GM18858 (cell line): ENCODE data around the gene CXCL8.
"Not testable (repeated sequence)": the region's sequence is repeated elsewhere in the genome, so short reads cannot be mapped to it uniquely, and the experiment has no call there.

Experiments
- ATAC-seq: cut with Tn5 transposase; IDR thresholded peaks from one replicate; pipeline ENCODE4 v1.9.1; 2021; ENCODE audit not compliant: unreplicated experiment

The CXCL8 gene

DNA sequence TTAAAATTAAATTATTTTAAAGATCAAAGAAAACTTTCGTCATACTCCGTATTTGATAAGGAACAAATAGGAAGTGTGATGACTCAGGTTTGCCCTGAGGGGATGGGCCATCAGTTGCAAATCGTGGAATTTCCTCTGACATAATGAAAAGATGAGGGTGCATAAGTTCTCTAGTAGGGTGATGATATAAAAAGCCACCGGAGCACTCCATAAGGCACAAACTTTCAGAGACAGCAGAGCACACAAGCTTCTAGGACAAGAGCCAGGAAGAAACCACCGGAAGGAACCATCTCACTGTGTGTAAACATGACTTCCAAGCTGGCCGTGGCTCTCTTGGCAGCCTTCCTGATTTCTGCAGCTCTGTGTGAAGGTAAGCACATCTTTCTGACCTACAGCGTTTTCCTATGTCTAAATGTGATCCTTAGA is at the start of gene CXCL8:
CXCL8 (plus strand) TSS at position 217 of the 426 bp plus-strand sequence; CDS start at position 307, 90 bp downstream.
- ATAC-seq = no peak

DNA sequence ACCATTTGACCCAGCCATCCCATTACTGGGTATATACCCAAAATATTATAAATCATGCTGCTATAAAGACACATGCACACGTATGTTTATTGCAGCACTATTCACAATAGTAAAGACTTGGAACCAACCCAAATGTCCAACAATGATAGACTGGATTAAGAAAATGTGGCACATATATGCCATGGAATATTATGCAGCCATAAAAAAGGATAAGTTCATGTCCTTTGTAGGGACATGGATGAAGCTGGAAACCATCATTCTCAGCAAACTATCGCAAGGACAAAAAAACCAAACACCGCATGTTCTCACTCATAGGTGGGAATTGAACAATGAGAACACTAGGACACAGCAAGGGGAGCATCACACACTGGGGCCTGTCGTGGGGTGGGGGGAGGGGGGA is 49.2 kb upstream of the CXCL8 start:
- not testable (repeated sequence) for ATAC-seq

DNA sequence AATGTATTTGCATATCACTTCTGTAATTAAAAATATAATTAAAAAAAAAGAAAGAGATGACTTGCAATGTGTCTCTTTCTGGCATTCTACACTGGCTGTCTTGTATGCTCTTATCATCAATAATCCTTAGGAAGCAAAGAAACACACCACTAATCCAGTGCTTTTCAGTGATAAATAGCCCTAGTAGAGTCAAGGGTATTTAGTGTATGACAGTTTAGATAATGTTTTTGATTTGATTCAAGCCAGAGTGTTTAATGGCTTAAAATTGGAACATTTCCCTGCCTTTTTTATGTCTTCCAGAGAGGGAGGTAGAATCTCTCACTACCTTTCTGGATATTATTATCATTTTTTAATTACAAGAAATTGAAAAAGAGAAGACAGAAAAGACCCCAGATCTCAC is 48.6 kb upstream of the CXCL8 start:
- no peak for ATAC-seq

DNA sequence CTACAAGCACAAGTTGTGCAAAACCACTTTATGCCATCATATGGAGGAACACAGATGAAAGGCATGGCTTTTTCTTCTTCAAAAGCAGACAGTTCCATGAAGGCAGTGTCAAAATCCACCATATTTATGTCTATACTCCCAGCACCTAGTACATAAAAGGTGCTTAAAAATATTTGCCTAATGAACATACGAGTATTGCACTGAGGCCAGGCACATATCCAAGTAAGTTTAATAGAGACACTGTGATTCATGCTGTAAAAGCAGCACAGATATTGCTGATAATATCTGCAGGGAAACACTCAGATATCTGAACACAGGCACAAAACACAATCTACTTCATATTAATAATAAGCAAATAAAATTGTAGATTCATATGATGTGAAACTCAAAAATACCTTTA is 48.1 kb upstream of the CXCL8 start:
- no peak for ATAC-seq

DNA sequence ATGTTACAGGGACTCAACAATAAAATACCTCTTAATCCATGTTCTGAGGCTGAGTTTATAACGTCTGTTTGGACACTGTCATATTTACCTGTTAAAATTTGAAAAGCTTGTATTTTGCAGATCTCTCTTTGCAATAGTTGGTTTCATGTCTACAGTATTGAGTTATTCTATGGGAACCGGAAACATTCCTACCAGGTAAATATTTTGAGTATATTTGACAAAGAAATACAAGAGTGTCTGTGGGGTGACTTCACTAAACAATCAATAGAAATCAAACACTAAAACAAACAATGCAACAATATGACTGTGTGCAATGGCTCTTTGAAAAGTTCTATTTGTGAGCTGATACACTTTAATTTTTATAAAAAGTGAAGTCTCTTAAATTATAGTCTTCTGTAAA is 47.7 kb upstream of the CXCL8 start:
- no peak for ATAC-seq

DNA sequence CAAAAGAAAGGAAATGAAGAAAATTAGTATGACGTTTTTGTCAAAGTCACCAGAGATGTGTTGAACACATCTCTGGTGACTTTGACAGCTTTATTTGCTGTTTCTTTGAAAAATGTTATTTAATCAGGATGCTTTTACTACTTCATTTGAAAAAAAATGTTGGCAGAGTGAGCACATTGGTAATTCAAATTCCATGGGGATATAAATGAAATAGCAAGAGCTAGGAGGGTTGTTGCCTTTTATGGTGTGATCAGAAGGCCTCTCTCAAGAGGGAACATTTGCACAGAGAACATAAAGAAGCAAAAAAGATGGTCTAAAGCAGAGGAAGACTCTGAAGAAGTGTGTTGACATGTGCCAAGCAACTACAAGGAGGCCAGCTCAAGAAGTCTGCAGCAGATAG is 46.6 kb upstream of the CXCL8 start:
- ATAC-seq = no peak

DNA sequence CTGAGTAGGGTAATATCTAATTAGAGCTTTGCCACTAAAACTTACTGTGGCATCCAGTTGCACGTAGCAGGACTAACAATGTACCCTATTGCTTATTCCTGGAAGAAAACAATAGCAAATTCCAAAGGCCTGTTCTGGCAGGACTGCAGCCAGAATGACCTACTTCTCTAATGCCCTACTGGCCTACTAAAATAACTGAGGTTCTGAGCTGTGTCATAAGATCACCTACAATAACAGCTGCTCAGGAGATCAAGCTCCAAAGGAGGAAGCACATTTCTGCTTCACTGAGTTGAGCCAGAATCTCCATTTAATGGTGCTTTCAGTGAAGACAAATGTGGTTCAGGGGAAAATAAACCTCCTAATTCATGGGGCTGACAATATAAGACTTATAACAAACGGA is 42.2 kb upstream of the CXCL8 start:
- no peak for ATAC-seq

DNA sequence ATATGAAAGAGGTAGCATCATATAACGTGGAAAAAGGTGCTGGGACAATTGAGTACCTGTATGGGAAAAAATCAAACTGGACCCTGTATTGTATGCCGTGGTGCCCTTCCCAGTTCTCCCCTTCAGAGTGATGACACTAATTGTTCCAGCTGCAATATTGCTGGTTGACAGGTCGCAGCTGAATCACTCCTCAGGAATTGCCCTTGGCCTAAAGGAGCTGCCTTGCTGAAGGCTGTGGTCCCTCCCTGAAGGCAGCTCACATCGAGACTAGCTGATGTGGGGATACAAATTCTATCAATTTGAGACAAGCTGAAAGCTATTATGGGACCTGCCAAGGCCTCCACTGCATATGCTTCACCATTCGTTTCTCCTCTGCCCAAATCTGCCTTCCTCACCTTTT is 39.3 kb upstream of the CXCL8 start:
- ATAC-seq = no peak

DNA sequence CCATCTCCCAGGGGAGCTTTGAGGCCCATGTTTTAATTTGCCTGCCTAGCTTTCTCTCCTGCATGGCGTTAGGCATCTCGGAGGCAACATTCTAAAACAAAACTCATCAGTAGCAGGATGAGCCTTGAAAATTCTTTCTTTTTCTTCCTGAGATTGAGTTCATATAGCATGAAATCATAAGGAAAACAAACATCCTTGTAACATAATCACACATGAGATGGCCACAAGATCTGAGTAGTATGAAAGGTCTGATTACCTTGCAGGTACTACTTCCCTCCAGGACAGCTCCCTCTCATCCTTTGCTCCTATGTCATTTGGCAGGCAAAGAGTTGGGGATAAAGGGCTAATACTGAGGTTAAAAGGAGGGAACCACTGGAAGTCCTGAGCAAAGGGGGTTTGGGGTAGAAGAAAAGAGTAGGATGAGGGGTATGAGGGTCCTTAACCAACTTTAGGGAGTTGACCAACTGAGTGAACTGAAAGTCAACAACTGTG is 37.5 kb upstream of the CXCL8 start:
- no peak for ATAC-seq

DNA sequence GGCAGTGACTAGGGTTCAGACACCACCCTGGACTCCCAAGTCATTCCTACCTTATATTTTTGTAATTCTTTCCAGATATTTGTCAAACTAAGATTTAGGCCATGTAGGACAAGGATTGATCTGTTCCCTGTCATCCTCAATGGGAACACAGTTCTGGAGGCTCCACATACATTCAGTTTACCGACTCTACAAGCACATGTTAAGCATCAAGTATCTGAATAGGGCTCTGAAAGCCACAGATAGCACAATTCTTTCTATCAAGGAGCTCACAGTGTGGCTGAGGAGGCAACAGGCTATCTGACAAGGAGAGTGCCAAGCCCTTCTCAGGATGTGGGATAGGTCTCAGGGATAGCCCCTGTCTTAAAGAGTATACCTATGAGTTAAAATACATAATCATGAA is 37.0 kb upstream of the CXCL8 start:
- ATAC-seq = no peak

DNA sequence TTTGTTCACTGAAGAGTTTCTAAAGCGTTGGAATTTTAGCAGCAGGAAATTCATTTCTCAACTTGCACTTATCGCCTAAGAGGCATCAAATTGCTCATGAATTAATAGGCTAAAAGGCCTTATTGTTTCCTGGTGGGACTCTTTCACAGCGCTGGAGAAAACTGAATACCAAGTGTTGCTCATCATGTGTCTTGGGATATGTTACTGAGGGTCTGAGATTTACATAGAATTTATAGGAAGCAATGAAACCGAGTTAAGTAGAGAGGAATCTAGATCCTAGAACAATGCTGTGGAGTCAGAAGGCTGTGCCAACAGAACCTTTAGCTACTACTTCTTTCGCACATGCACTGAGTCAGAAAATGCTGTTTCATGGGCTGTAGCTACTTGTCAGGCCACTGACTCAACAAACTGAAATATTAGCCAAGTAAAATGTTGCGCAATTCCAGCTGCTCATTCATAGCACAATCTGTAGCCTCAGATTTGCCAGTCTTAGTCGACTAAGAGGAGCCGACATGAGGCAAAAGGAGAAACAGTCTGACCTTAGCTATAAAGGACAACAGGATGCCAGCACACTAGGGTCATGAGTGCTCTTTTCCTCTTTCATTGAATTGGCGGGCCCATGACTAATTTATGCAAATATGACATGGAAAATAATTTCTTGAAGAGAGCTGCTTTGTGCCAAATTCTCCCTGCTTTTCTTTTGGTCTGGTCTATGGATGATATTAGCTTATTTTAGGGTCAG is 35.9 kb upstream of the CXCL8 start:
- no peak for ATAC-seq

DNA sequence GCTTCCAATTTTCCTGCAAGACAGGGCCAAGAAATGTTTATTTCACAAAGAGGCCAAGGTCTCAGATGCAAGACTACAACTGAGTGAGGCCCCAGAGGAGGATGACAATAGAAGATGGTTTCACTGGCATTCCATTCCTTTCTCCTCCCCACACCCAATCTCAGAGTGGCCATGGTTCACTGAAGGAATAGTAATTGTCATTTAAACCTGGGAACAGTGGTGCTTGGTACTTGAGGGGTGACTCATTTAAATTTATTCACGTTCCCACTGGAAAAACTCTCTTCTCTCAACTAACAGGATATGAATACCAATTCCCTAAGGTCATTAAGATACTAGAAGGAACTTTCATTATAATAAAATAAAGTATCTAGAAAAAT is 35.3 kb upstream of the CXCL8 start:
- ATAC-seq = no peak

DNA sequence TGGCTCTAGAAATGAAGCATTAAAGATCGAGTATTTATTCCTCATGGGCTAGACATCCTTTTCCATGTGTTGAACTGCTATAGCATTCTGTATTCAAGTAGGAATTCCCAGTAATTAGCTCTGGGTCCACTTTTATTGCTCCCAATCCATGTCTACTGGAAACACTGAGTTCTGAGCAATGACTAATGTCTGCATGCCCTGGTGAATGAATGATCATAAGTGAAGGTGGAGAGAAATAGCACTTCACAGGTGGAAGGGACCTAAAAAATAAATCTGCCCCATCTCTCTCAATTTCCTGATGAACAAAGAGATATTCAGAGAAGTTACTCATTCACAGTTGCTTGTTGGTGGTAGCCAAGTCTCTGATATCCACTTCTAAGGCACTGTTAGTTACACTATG is 34.6 kb upstream of the CXCL8 start:
- ATAC-seq = no peak

DNA sequence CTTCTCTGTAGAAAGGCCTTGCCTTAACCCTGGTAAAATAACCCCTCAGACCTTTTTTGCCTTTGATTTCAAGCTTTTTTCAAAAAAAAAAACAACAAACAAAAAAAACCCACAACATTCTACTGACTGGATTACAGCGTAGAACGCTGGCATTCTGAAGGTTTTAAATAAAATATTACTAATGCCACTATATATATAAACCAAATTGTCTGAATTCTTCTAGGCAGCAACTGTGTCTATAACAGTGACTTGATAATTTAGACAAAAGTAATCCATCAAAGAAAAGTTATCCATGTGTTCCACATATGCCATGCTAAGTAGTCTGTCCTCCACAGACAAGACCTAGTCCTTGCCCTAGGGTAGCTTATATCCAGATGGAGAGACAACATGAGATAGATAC is 33.6 kb upstream of the CXCL8 start:
- no peak for ATAC-seq

DNA sequence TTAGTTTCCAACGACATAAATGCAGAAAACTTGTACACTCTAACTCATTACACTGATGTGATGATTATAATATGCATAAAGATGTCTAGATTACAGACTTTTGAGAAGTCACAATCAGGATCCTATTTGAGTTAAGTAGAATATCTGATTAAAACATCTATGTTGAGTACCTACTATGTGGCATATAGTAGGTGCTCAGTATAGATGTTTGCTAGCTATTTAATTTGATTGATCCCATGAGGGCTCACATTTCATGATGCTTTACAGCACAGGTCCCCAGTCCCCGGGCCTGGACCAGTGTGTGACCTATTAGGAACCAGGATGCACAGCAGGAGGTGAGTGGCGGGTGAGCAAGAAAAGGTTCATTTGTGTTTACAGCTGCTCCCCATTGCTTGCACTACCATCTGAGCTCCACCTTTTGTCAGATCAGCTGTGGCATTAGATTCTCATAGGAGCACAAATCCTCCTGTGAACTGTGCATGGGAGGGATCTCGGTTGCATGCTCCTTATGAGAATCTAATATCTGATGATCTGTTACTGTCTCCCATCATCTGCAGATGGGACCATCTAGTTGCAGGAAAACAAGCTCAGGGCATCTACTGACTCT is 33.0 kb upstream of the CXCL8 start:
- ATAC-seq = no peak

DNA sequence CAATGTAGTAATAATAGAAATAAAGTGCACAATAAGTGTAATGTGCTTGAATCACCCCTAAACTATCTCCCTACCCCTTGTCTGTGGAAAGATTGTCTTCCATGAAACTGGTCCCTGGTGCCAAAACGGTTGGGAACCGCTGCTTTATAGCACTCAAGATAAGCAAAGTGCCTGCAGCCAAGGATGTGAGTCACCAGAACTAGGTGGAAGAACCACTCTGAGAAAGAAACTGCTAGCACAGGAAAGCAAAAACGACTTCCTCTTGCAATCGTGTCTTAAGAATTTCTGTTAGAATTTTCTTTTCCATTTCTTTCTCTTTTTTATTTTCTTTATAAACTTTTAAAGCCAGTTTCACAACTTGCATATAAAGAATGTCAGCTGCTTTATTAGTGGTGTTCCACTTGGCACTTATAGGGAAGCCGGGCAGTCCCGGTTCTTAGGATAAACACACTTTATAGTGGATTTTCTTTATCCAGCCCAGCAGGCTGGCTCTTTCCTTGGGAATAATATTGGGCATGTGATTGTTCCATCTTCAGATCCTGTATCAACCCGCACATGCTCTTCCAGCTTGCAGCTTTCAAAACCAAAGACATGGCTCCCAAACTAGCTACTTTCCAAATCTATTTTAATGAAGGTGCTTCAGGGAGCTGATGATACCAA is 32.3 kb upstream of the CXCL8 start:
- no peak for ATAC-seq

DNA sequence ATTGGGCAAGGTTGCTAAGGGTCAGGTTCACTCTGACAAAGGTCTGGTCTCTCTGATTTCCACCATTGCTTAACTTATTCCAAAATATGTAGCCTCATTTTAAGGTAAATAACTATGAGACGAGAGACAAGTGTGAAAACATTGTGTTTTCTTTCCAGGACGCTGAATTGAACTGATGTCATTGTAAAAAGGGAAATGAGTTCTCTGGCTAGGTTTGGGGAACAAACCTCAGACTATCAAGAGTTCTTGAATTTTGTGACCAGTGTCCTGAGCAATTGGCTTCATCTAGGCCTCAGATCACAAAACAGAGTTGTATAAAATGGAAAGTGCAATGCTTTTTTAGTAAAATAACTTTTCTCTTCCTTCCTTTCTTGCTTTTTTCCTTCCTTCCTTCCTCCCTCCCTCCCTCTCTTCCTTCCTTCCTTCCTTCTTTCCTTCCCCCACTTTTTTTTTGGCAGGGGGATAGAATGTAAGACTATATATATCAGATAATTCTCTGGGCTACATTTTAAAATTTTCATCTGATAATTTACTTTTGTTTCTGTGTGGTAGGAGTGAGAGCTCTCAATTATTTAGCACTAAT is 30.8 kb upstream of the CXCL8 start:
- ATAC-seq = no peak

DNA sequence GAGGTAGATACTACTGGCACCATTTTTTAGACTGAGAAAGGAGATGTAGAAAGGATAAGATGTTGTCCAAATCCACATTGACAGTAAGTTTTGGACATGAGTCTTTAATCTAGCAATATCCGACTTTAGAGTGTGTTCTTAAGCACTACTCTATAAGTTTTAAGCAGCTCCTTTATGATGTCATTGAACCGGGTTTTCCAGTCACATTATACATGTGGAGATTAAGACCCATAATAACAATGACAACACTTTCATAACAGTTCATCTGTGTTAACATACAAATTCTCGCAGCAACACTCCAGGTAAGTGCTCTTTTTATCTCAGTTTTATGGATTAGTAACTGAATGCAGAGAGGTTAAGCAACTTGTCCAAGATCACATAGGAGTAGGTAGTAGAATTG is 30.3 kb upstream of the CXCL8 start:
- ATAC-seq = no peak

DNA sequence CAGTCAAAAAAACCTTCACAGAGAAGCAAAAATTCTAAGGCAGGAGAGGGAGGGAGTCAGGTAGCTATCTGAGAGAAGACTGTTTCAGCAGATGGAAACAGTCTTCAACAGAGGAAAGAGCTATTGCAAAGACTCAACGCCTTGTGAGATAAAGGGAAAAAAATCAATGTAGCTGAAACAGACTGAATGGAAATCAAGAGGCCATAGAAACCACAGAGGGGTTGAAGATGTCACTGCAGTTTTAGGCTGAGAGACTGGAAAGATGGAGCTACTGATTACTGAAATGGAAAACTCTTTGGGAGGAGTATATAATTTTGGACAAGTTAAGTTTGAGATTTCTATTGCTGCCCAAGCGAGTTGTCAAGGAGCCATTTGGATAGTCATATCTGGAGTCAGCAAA is 28.4 kb upstream of the CXCL8 start:
- no peak for ATAC-seq

DNA sequence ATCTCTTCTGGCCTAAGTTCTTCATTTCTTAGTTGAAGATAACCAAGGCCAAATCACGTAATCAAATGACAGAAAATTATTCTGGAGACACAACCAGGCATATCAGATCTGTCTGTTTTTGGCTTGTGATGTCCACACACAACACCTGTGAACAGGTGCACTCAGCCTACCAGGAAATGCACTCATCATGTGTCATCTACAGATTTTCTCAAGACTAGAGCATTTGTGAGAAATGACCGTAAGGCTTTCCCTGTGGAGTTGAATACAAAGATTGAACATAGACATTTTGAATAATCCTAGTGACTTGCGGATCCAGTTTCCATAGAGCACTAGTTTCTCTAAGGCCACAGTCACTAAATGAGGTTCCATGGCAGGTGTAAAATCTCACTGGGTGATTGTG is 26.7 kb upstream of the CXCL8 start:
- ATAC-seq = no peak

DNA sequence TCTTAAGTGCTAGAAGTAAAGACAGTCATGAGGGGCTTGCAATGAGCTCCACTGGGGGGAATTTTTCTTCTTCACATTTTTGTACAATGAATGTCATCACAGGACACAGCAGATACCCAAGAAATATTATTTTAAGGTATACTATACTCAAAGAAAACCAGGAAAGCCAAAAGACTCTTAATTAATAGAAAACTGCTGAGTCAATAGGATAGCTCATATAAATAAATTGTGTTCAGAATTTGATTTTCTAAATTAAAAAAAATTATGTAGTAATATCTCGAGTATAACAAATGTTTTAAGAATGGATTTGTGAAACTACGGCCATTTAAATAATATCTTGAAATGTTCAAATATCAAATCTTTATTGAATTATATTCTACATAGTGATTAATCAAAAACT is 25.7 kb upstream of the CXCL8 start:
- no peak for ATAC-seq

DNA sequence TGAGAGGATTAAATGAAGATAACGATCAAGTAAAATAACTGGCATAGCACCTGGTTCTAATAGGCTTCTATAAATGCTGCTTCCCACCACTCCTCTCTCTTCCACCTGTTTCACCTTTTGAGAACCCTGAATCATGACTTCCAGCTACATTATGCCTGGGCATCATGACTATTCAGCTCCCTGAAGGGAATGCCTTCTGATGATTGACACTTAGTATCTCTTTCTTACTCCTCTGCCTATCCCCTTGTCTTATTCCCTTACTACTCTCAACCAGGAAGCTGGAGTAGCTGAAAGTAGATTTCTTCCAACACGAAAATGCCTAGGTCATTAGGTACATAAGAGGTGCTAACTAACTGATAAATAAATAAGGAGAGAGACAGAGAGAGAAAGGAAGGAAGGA is 24.7 kb upstream of the CXCL8 start:
- no peak for ATAC-seq
